Skeletal muscle tissue (tissue), 4 donors: ENCODE results near the gene CDC14C. TPM values are rescaled to one million over a fixed set of nuclear protein-coding genes. Genes with fewer than 3 reads are reported as not detected.

Experiments used
- H3K27ac ChIP-seq: one replicate; pipeline ENCODE4 v1.7.0; 2013; ENCODE audit warnings: mild to moderate bottlenecking, low read depth, low read length, inconsistent platforms
- H3K27me3 ChIP-seq, 3 donors: one replicate each; pipeline ENCODE4 v1.7.0; 2013; ENCODE audit warnings: low read length in 3 of 3; ENCODE audit not compliant: control insufficient read depth in 3 of 3, insufficient read depth in 3 of 3
- H3K36me3 ChIP-seq, 3 donors: one replicate each; pipeline ENCODE4 v1.7.0; 2013; ENCODE audit warnings: low read length in 3 of 3; ENCODE audit not compliant: control insufficient read depth in 3 of 3, insufficient read depth in 3 of 3
- H3K4me1 ChIP-seq, 3 donors: one replicate each; pipeline ENCODE4 v1.7.0; 2013; ENCODE audit warnings: low read length in 3 of 3, mild to moderate bottlenecking in 3 of 3; ENCODE audit not compliant: control insufficient read depth in 3 of 3, insufficient read depth in 3 of 3
- H3K4me3 ChIP-seq, 3 donors: one replicate each; pipeline ENCODE4 v1.7.0; 2013; ENCODE audit warnings: low read length in 3 of 3
- H3K9ac ChIP-seq, 3 donors: one replicate each; pipeline ENCODE4 v1.7.0; 2013; ENCODE audit warnings: low read length in 3 of 3, mild to moderate bottlenecking in 3 of 3, moderate library complexity in 2 of 3, low read depth in 1 of 3
- H3K9me3 ChIP-seq, 3 donors: one replicate each; pipeline ENCODE4 v1.7.0; 2013; ENCODE audit warnings: low read length in 3 of 3; ENCODE audit not compliant: control insufficient read depth in 3 of 3
- total RNA-seq: library from RNA; depleted of rRNA; stranded (reverse); fragments of >200 nt; gene quantifications from one replicate; pipeline ENCODE4 v1.2.3, GENCODE V29; 2014
- donor health status: Osteomylitis.

Gene CDC14C
- total RNA-seq, 1 donor from 2014 or later: not detected

- Histone ChIP-seq H3K4me1 (no peaks in the 10 kb centered on the region), H3K36me3 (no peaks in the 10 kb centered on the region)
Measured at GRCh38 chr7:48964074-48964473, 39.7 kb downstream of the CDC14C start.

DNA sequence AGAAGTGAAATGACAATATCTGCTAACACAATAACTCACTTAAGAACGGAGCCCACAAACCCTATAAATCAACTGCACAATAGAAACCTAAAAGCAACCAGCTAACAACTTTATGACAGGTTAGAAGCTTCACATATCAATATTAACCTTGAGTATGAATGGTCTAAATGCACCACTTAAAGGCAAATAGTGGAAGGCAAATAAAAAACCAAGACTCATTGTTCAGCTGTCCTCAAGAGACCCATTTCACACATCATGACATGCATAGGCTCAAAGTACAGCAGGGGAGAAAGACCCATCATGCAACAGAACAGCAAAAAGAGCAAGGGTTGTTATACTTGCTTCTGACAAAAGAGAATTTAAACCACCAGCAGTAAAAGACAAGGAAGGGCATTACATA is 46.8 kb downstream of the CDC14C start:
- Histone ChIP-seq H3K27me3 (no peaks in the 10 kb centered on the region), H3K36me3 (no peaks in the 10 kb centered on the region), H3K9me3 (no peaks in the 10 kb centered on the region), H3K9ac (no peak overlapping the region), H3K27ac (no peak overlapping the region), H3K4me1 (no peaks in the 10 kb centered on the region), H3K4me3 (no peak overlapping the region)

More at GRCh38 chr7:48964074-48964473, 39.7 kb downstream of the CDC14C start:
- no peaks in the 10 kb centered on the region for H3K9me3 ChIP-seq
- no peaks in the 10 kb centered on the region for H3K27me3 ChIP-seq
- H3K27ac ChIP-seq: no peak overlapping the region
- no peak overlapping the region for H3K4me3 ChIP-seq
- H3K9ac ChIP-seq: no peak overlapping the region

DNA sequence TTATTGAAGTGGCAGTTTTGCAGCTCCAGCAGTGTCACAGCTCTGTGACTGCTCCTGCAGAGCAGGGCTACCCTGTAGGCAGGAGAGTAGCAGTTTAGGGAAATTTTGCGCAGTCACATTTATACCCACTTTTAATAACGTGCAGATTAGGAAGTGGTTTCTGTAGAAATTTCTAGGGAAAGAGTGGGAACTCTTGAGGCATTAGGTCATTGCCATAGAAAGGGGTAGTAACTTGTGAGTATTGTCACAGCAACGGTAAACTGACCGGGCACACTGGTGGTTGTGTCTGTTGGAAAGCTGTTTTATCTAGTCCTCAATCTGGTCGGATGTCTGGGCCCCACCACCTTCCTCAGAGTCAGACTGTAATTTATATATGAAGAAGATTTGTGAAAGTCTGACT is 51.9 kb downstream of the CDC14C start:
- Histone ChIP-seq H3K9ac (no peak overlapping the region), H3K4me1 (no peaks in the 10 kb centered on the region), H3K4me3 (no peak overlapping the region), H3K27me3 (no peaks in the 10 kb centered on the region), H3K27ac (no peak overlapping the region), H3K9me3 (no peaks in the 10 kb centered on the region), H3K36me3 (no peaks in the 10 kb centered on the region)

- no peaks in the 10 kb centered on the region for H3K36me3 ChIP-seq
- no peak overlapping the region for H3K27ac ChIP-seq
- H3K9me3 ChIP-seq: no peaks in the 10 kb centered on the region
- no peak overlapping the region for H3K4me3 ChIP-seq
- no peaks in the 10 kb centered on the region for H3K27me3 ChIP-seq
- no peak overlapping the region for H3K9ac ChIP-seq
- H3K4me1 ChIP-seq: no peaks in the 10 kb centered on the region
Measured at GRCh38 chr7:48976850-48977249, 52.5 kb downstream of the CDC14C start.
